GM13977 (cell line): ENCODE results near the gene C5AR2.

Source experiments
- DNase-seq: peaks from one replicate; pipeline ENCODE4 v3.0.0; 2012; ENCODE audit warnings: low spot score
- in situ Hi-C: fragments of 300-500 bp; cut with MboI; formaldehyde crosslinking; loops from one replicate; pipeline ENCODE4 v1.12.0; 2022; ENCODE audit warnings: low sequenced_read_pairs, low pct_unique_long_range_greater_than_20kb, mixed read lengths, inconsistent platforms; ENCODE audit not compliant: unreplicated experiment
- TF ChIP-seq, protein P1 (sequence below): IDR thresholded peaks from 2 replicates; pipeline ENCODE4 v1.5.1; 2012; ENCODE audit warnings: mild to moderate bottlenecking, control low read depth; ENCODE audit not compliant: insufficient read depth; ENCODE audit errors: extremely low read depth, missing control alignments

C5AR2 gene

DNA sequence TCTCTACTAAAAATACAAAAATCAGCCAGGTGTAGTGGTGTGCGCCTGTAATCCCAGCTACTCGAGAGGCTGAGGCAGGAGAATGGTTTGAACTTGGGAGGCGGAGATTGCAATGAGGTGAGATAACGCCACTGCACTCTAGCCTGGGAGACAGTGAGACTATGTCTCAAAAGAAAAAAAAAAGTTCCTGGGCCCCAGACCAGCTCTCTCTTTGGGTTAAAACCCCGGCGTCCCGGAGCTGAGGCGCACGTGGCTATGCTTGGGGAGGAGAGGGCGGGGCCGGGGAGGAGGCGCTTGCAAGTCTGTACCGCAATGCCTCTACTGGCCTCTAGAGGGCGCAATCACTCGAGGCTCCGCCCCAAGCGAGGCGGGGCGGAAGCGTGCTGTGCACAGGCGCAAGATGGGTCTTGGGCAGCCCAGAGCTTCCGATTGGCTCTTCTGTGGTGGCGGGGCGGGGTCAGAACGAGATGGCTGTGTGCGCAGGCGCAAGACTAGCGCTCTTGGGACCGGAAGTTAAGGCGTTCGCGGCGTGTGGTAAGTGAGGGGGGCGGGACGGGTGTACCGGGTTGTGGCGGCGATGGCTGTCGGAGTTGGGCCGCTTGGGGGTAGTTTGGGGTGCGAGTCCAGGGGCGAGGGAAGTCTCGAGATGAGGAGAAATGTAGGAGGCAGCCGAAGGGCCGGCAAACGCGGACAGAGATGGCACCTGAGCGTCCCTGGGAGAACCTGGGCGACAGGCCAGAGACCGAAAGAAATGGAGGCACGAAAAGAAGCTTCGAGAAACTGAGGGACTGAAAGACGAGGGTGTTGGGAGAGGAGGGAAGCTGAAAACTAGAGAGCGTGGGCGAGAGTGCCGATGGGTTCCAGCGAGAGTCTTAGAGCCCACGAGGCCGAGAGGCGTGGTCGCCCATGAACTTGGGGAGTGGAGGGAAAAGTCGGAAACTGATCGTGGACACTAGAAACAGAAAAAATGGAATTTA lies 17.1 kb downstream of the C5AR2 start, which contains the start of gene DHX34:
Gene DHX34, plus strand, starts transcription at position 497 of the 977 bp plus-strand sequence. CDS start 3,716 bp downstream, outside the sequence.
- in situ Hi-C loops = no loop called here
- TF ChIP-seq, protein P1, sequence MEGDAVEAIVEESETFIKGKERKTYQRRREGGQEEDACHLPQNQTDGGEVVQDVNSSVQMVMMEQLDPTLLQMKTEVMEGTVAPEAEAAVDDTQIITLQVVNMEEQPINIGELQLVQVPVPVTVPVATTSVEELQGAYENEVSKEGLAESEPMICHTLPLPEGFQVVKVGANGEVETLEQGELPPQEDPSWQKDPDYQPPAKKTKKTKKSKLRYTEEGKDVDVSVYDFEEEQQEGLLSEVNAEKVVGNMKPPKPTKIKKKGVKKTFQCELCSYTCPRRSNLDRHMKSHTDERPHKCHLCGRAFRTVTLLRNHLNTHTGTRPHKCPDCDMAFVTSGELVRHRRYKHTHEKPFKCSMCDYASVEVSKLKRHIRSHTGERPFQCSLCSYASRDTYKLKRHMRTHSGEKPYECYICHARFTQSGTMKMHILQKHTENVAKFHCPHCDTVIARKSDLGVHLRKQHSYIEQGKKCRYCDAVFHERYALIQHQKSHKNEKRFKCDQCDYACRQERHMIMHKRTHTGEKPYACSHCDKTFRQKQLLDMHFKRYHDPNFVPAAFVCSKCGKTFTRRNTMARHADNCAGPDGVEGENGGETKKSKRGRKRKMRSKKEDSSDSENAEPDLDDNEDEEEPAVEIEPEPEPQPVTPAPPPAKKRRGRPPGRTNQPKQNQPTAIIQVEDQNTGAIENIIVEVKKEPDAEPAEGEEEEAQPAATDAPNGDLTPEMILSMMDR = peak; percentile 93
- peak; percentile 100 for DNase-seq

- in situ Hi-C loops = no loop called here
- no peak for DNase-seq
- TF ChIP-seq, protein P1 = no peak
Observed at GRCh38 chr19:47350630-47351029, 18.7 kb downstream of the C5AR2 start.

GRCh38 chr19:47351548-47351947 lies 19.6 kb downstream of the C5AR2 start:
- in situ Hi-C loops = no loop called here
- TF ChIP-seq, protein P1 = no peak
- peak; percentile 58 for DNase-seq

DNA sequence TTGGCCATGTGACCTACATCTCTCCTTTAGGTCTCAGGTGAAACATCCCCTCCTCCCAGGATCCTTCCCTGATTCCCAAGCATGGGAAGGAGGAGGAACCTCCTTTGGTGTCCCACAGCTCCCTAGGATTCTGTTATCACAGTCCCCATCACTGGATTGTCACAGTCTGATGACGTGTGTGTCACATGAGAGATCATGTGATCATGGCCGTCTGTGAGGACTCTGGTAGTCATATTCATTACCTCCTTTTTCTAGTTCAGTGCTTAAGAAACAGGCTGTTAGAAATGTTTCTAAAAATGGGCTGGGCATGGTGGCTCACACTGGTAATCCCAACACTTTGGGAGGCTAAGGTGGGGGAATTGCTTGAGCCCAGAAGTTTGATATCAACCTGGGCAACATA lies 20.1 kb downstream of the C5AR2 start:
- TF ChIP-seq, protein P1 = no peak
- DNase-seq = no peak

DNA sequence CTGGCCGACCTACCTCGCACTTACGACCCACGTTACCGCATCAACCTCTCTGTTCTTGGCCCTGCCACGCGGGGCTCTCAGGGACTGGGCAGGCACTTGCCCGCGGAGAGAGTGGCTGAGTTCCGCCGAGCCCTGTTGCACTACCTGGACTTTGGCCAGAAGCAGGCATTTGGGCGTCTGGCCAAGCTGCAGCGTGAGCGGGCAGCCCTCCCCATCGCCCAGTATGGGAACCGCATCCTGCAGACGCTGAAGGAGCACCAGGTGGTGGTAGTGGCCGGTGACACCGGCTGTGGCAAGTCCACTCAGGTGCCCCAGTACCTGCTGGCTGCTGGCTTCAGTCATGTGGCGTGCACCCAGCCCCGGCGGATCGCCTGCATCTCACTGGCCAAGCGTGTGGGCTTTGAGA lies 21.3 kb downstream of the C5AR2 start:
- in situ Hi-C loops = no loop called here
- TF ChIP-seq, protein P1 = no peak
- DNase-seq = no peak

More for the DNA sequence above, 20.1 kb downstream of the C5AR2 start:
- in situ Hi-C loops = no loop called here

DNA sequence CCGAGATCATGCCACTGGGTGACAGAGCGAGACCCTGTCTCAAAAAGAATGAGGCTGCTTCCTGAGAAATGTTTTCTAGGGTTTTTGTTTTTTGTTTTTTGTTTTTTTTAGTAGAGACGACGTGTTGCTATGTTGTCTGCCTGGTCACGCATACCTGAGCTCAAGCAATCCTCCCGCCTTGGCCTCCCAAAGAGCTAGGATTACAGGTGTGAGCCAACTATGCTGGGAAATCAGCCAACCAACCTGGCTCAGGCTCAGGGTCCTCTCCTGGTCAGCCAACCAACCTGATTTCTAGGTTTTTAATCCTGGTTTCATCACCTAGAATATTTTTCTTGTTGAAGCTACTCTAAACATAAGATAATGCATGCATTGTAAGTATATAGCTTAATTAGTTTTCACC lies 24.9 kb downstream of the C5AR2 start:
- TF ChIP-seq, protein P1 = no peak
- in situ Hi-C loops = no loop called here
- DNase-seq = no peak
